CD4-positive, alpha-beta T cell treated with Interleukin-6 for 4 hours (primary cell): ENCODE data around the gene CYTL1.
A peak's percentile ranks its signal among the peaks of the same experiment; 100 is the strongest.
"Not testable (repeated sequence)": the region's sequence is repeated elsewhere in the genome, so short reads cannot be mapped to it uniquely, and the experiment has no call there.

Experiments used
- DNase-seq: peaks from one replicate; pipeline ENCODE4 v3.0.0-alpha.2; 2020; ENCODE audit warnings: mixed read lengths

CYTL1 gene

GRCh38 chr4:5019274-5019673 is at the start of gene CYTL1:
CYTL1 (minus strand) TSS chr4:5019458; CDS start chr4:5019445, 13 bp downstream.
- no peak for DNase-seq

GRCh38 chr4:5067908-5068307 is 48.6 kb upstream of the CYTL1 start:
- DNase-seq, result no peak

- DNase-seq, result not testable (repeated sequence)
These were observed 47.7 kb upstream of the CYTL1 start for GRCh38 chr4:5066968-5067367.

GRCh38 chr4:5066101-5066500 is 46.8 kb upstream of the CYTL1 start:
- DNase-seq, result no peak

- no peak for DNase-seq
These were observed 36.2 kb upstream of the CYTL1 start for GRCh38 chr4:5055411-5055810.

- DNase-seq, result no peak
These were observed 35.3 kb upstream of the CYTL1 start for GRCh38 chr4:5054532-5054931.

GRCh38 chr4:5052726-5053425 is 33.6 kb upstream of the CYTL1 start:
- DNase-seq, result no peak

GRCh38 chr4:5052204-5052702 is 33.0 kb upstream of the CYTL1 start:
- no peak for DNase-seq

- DNase-seq, result peak; percentile 4
These were observed 32.3 kb upstream of the CYTL1 start, which contains the start of gene STK32B for GRCh38 chr4:5051278-5052203. STK32B (plus strand) TSS chr4:5051480.

- peak; percentile 32 for DNase-seq
These were observed 31.4 kb upstream of the CYTL1 start for GRCh38 chr4:5050520-5051277.

- no peak for DNase-seq
These were observed 29.5 kb upstream of the CYTL1 start for GRCh38 chr4:5048721-5049120.

- DNase-seq, result no peak
These were observed 25.8 kb upstream of the CYTL1 start for GRCh38 chr4:5045097-5045496.

GRCh38 chr4:5044341-5044740 is 25.1 kb upstream of the CYTL1 start:
- DNase-seq, result no peak

GRCh38 chr4:5043579-5043978 is 24.3 kb upstream of the CYTL1 start:
- DNase-seq, result no peak

GRCh38 chr4:5041699-5042098 is 22.4 kb upstream of the CYTL1 start:
- DNase-seq, result no peak

GRCh38 chr4:5040856-5041620 is 21.8 kb upstream of the CYTL1 start:
- no peak for DNase-seq

GRCh38 chr4:5039800-5040199 is 20.5 kb upstream of the CYTL1 start:
- DNase-seq, result no peak

- DNase-seq, result no peak
These were observed 18.6 kb upstream of the CYTL1 start for GRCh38 chr4:5037553-5038551.

GRCh38 chr4:5036239-5036638 is 17.0 kb upstream of the CYTL1 start:
- no peak for DNase-seq

GRCh38 chr4:5034206-5034605 is 14.9 kb upstream of the CYTL1 start:
- no peak for DNase-seq

GRCh38 chr4:5033281-5033841 is 14.1 kb upstream of the CYTL1 start:
- DNase-seq, result no peak
